HG03460 (cell line): Measurements from ENCODE around the gene ANKRD34A.
A peak's percentile ranks its signal among the peaks of the same experiment; 100 is the strongest.

Source experiments
- ATAC-seq: cut with Tn5 transposase; IDR thresholded peaks from one replicate; pipeline ENCODE4 v1.9.1; 2021; ENCODE audit not compliant: unreplicated experiment

Gene ANKRD34A

GRCh38 chr1:145991735-145992412 is 27.5 kb upstream of the ANKRD34A start:
- no peak for ATAC-seq

DNA sequence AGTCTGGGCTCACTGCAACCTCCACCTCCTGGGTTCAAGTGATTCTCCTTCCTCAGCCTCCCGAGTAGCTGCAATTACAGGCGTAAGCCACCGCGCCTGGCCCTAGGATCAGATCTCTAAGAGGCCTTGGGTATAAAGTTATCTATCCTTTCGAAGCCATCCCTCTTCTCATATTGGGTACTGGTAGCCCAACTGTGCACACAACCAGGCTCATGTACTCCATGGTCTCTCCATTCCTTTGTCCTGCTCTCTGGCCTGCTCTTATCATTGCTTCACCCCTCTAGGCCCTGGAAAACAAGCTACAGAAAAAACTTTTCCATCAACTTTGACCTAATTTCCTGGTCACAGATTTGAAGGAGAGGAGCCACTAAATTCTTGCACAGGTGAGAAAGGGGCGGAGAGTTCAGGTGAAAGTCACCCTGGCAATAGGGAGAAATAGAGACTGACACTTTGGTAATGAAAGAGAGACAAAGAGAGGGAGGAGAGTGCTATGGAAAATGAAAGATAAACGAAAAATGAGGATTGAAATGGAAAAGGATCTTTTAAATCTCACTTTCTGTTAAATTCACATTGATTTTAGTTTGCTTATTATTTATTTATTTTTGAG is 26.0 kb upstream of the ANKRD34A start:
- no peak for ATAC-seq

- no peak for ATAC-seq
These were observed 24.4 kb upstream of the ANKRD34A start for GRCh38 chr1:145988773-145989172.

DNA sequence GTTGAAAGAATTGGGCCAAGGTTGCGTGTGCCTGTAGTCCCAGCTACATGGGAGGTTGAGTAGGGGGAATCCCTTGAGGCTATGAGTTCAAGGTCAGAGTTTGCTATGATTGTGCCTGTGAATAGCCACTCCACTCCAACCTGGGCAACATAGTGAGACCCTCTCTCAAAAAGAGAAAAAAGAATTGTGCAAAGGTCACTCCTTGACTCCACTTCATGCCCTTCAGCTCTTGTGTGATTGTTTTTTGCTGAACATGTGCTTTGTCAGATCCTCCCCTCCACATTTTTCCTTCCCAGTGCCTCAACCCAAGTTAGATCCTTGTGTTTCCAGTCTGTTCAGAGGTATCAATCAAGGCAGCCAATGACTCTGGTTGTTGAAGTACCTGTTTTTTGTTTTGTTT is 23.6 kb upstream of the ANKRD34A start:
- ATAC-seq, result no peak

- no peak for ATAC-seq
These were observed 22.2 kb upstream of the ANKRD34A start for GRCh38 chr1:145986551-145986950.

DNA sequence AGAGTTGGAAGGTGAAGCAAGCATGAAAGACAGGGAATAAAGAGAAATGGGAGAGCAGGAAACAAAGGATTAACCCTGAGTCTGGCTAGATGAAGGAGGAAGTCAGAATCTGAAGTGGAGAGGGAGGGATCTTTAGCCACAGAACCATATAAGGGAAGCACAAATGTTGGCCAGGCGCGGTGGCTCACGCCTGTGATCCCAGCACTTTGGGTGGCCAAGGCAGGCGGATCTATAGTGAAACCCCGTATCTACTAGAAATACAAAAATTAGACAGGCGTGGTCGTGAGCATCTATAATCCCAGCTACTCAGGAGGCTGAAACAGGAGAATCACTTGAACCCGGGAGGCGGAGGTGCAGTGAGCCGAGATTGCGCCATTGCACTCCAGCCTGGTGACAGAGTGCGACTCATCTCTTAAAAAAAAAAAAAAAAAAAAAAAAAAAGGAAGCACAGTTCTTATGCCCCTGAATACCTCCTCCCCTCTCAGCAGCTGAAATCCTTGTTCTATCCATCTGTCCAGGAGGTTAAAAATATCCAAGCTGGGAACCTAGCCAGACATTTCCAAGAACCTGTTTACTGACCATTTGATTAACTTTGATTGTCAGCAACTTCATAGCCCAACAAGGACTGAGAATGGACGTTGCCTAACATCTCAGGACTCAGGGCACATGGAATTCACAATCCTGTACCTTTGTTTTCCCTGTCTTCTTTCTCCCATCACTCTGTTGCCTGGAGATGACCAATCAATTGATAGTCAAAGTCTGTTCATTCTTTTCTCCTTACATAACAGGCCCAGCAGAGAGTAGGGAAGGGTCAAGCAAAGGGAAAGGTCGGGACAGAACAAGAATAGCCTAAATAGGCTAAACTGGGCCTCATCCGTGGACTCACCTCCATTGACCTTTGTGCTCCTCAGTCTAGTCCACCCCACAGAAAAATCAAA is 21.4 kb upstream of the ANKRD34A start:
- ATAC-seq, result no peak

DNA sequence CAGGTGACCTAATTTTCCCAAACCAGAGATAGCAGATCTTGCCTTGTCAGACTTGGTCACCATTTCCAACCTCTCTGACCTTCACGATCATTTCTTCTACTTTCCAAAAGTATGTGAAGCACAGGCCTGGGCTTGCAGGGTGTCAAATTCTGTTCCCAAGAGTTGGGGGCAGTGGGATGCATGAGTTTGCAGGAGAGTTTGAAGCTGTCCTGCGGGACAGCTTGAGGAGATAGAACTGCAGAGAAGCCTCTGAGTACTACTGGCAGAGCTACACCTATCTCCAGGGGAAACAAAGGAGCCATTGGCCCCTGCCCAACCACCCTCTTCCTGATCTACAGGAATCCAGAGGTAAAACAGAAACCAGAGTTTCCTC is 20.7 kb upstream of the ANKRD34A start:
- ATAC-seq, result no peak

DNA sequence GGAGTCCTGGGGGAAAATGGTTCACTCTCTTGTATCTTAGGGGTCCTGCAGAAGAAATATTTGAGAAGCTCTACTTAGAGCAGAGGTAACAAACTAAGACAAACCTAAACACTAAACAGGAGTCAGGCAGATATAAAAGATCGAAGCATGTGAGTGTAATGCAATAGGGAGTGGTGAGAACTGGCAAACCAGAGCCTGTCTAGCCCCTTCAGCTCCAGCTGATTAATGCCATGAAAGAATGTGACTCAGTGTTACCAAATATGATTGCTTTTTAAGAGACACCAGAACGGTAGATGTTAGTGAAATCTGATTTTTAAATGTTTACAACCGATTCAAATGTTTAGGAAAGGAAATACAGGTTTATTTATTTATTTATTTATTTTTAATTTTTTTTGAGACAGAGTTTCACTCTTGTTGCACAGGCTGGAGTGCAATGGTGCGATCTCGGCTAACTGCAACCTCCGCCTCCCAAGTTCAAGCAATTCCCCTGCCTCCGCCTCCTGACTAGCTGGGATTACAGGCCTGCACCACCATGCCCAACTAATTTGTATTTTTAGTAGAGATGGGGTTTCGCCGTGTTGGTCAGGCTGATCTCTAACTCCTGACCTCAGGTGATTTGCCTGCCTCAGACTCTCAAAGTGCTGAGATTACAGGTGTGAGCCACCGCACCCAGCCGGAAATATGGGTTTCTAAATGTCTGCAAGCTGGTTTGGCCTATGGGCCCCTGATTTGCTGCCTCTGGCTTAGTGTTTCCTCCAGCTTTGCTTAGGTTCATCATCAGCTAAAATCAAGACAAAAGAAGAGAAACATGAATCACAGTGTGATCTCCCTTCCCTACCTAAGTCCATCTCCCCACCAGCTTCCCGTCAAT is 19.8 kb upstream of the ANKRD34A start:
- ATAC-seq, result no peak

- ATAC-seq, result no peak
These were observed 18.9 kb upstream of the ANKRD34A start for GRCh38 chr1:145983206-145983675.

DNA sequence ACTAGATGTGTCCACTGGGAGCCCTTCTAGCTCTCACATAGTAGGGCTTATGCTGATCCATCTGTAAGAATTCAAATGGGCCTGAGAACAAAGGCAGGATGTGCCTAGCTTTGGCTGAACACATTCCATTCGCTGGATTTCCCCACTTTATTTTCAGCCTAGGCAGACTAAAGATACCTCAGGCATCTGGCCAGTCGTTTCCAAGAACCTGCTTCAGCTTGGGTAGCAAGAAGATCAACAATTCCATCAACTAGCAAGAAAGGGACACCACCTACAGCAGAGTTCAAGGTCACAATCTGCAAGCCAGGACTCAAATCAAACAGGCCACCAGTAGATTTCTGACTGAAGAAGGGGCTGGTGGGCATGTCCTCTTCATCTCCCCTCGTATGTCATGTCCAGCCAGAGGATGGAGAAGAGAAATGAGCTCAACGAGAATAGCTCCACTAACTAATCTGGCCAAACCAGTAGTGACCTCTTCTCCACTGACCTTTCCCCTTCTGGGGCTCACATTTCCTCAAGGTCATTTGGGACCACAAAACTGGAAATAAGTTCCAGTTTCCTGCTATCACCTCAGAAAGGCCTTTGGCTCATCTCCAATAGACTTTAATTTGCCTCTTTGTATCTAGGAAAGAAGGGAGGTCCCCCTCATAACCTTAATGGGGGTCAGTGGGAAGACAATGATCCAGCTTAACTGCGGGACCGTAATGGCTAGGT is 17.8 kb upstream of the ANKRD34A start:
- ATAC-seq, result no peak

DNA sequence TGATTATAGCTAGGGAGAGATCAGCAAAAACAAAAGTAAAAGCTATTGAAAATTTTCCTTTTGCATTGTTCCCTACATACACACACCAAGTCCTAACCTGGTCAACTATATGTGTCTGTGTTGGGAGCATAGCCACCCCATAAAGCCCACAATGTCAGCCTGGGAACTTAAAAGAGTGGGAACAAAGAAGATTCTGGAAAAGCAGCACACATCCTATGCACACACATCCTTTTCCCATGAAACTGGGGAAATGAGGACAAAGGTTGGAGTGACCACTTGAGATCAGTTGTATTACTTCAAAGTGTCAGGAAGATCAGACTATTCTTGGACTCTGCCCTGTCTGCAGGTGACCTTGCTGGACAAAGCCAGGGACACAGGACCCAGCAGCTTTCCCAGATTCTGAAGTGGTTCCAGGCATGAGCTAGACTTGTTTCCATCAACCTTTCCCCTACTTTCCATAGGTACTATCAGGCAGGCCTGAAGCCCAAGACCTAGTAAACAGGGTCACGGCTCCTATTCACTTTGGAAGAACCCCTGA is 16.2 kb upstream of the ANKRD34A start:
- no peak for ATAC-seq

DNA sequence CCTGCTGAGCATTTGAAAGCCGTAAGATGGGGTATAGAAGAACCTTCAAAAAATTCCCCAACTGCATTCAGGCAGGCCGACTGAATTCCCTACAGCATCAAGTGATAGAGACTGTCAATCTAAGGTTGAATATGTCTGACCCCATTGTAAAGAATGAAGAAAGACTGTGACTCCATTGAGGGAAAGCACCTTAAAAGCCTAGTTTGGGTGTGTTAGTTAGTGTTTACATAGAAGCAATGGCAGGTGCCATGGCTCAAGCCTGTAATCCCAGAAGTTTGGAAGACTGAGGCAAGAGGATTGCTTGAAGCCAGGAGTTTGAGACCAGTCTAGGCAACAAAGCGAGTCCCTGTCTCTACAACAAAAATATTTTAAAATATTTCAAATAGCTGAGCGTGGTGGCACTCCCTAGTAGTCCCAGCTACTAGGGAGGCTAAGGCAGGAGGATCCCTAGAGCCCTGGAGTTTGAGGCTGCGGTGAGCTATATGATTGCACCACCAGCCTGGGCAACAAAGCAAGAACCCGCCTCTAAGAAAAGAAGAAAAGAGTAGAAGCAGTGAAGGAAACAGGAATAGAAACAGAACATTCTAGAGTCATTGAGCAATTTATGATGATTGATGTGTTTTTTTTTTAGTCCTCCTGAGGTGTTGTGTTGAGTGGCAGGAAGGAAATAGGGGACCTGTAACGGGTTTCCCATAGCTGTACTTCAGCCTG is 15.5 kb upstream of the ANKRD34A start:
- ATAC-seq, result no peak

DNA sequence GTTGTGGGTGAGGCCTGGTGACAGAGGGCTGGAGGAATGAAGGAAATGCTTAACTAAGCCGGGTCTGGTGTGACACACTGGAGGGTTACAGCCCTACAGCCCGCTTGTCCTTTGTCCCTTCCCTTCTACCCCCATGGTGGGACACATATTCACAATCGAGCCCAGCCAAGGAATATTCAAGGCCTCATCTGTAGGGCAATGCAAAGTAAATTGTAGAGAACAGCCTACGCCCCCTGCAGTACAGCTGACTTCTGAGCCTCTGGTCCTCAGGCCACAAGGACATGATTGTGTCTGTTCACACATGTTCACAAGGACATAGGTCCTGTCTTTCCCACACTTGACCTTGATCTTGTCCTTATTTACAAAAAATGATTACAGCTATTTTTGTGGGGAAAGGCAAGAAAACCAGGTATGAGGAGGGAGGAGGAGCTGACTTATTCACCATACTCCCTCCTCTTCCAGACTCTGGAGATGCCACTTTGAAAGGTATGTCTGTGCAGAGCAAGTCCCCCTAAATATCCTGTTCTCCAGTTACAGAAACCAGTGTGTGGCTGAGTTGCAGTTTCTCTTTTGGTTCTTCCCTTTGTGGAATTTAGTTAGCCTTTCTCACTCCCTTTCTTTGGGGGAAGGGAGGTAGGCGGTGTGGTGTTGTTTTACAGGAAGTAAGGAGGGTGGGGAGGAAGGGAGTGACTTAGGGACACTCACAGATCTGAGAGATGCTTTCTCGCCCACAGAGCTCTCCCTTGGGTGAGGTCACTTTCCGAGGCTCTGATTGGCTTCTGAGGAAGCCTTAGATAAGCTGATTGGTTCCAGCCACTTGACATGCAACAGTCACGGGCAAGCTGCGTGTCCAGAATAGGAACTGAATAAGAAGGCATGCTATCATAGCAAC is 14.7 kb upstream of the ANKRD34A start:
- peak; percentile 95 for ATAC-seq

- ATAC-seq, result no peak
These were observed 14.1 kb upstream of the ANKRD34A start for GRCh38 chr1:145978471-145978853.

DNA sequence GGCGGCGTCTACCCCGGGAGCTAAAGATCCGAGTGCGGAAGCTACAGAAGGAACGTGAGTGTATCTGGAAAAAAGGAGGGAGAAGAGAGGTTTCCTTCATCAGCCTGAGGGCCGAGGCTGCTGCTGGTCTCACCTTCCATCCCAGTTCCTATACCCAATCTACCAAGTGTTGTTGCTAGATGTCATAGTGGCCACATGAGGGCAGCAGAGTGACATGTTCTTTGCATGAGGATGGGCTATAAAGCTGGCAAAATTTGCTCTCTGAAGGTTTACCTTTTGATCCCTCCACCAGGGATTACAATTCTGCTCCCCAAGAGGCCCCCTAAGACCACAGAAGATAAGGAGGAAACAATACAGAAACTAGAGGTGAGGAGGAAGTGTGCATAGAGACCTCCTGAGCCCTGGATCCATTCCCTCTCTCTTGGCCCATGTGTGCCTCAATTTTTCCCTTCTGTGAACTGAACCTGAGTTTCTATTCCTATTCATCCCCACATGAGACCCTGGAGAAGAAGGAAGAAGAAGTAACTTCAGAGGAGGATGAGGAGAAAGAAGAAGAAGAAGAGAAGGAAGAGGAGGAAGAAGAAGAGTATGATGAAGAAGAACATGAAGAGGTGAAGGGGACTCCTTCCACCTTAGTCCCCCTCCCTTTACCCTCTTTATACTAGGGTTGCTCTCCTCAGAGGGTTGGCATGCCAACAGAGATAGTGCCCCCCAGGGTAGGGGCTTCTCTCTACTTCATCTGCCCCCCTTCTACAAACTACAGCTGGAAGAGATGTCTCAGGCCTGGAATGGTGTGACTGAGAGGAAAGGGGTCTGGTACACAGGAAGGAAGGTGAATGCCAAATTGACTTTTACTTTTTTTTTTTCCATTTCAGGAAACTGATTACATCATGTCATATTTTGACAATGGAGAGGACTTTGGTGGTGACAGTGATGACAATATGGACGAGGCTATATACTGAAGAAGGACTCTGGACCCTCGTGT is 13.4 kb upstream of the ANKRD34A start:
- ATAC-seq, result no peak

DNA sequence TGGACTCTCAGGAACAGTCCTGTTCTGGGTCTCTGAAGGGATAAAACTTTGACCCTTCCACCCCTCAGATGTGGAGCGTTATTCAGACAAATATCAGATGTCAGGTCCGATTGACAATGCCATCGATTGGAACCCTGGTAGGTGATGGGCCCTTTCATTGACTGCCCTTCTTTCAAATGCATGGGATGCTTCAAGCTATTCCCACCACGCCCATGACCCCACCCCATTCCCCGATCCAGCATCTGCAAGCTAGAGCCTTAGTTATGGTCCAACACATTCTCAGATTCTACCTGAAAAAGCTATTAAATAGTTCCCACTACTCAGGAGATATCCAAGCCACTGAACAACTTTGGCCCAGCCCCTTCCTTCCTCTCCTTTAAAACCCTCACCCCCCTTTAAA is 12.6 kb upstream of the ANKRD34A start:
- no peak for ATAC-seq

GRCh38 chr1:145975216-145975615 is 10.8 kb upstream of the ANKRD34A start:
- no peak for ATAC-seq
